Adrenal gland (tissue), 12 donors: ENCODE results near the gene SLC23A1. TPM values are rescaled to one million over a fixed set of nuclear protein-coding genes. Genes with fewer than 3 reads are reported as not detected.

Source experiments
- DNase-seq, 7 donors: peaks; one replicate each; pipeline ENCODE4 v3.0.0-alpha.2; 2019 to 2020
- H3K27ac ChIP-seq, 5 donors: fragments of 200-600 bp; sonication (generic) in 4 of 5; 1 replicate in 3 of 5; 2 replicates in 2 of 5; pipeline versions ENCODE4 v1.5.1 to v1.8.0; 2016 to 2020; ENCODE audit warnings: mild to moderate bottlenecking in 1 of 5
- H3K27me3 ChIP-seq: fragments of 200-600 bp; 2 replicates; pipeline ENCODE4 v1.8.0; 2021
- H3K36me3 ChIP-seq, 2 donors: fragments of 200-600 bp; replicated peaks in 1 of 2; 1 replicate in 1 of 2; 2 replicates in 1 of 2; pipeline versions ENCODE4 v1.5.1 to v1.8.0; 2018 to 2022
- H3K4me1 ChIP-seq, 2 donors: fragments of 200-600 bp; replicated peaks in 1 of 2; 1 replicate in 1 of 2; 2 replicates in 1 of 2; pipeline versions ENCODE4 v1.5.1 to v1.8.0; 2018 to 2021
- H3K4me3 ChIP-seq, 4 donors: fragments of 200-600 bp; sonication (generic) in 3 of 4; one replicate each; pipeline ENCODE4 v1.5.1; 2016 to 2018
- H3K9me3 ChIP-seq, 3 donors: fragments of 200-600 bp; sonication (generic) in 1 of 3; replicated peaks in 1 of 3; 1 replicate in 2 of 3; 2 replicates in 1 of 3; pipeline versions ENCODE4 v1.5.1 to v1.8.0; 2016 to 2021
- CTCF ChIP-seq, 6 experiments: fragments of 450-650 bp in 4 of 6; fragments of 200-600 bp in 2 of 6; sonication (generic) in 1 of 6; IDR thresholded peaks; 1 replicate in 5 of 6; 2 replicates in 1 of 6; pipeline versions ENCODE4 v1.5.1 to v1.8.0; 2016 to 2021; ENCODE audit warnings: antibody characterized with exemption in 6 of 6, mild to moderate bottlenecking in 2 of 6, moderate library complexity in 1 of 6
- POLR2A ChIP-seq, 2 donors: fragments of 450-650 bp; IDR thresholded peaks; one replicate each; pipeline ENCODE4 v1.6.1; 2017; ENCODE audit warnings: antibody characterized with exemption in 2 of 2, mild to moderate bottlenecking in 2 of 2, moderate library complexity in 1 of 2
- WGBS, 4 donors: extraction: QIAGEN DNeasy Blood & Tissue Kit in 2 of 4; methylation state at CpG; one replicate each; pipeline versions ENCODE4 v1.1.5 to v1.1.7; 2013 to 2017; 5-methylcytosine and 5-hydroxymethylcytosine counted together
- intact Hi-C, 2 donors: fragments of 100-400 bp; cut with DNase I; formaldehyde crosslinking; loops; one replicate each; pipeline versions ENCODE4 v1.14.1 to v1.15.0; 2022 to 2023
- polyA plus RNA-seq, 3 donors: library from polyadenylated mRNA; stranded (reverse); fragments of 200-250 nt in 2 of 3; fragments of 350-450 nt in 1 of 3; fragmentation: Illumina TruSeq in 1 of 3; extraction: RNeasy Lipid Tissue Mini Kit (QIAGEN cat#74804) in 1 of 3; gene quantifications; one replicate each; pipeline ENCODE4 v1.2.3, GENCODE V29; 2013 to 2014
- total RNA-seq, 9 donors: library from RNA; depleted of rRNA in 4 of 9; stranded (reverse); fragments of >200 nt in 4 of 9; fragments of 120-200 nt in 1 of 9; fragmentation: NEBNext Ultra II Directional in 1 of 9; extraction: Animal tissue kit (Norgen Biotek cat#: 25700) in 1 of 9; gene quantifications; one replicate each; pipeline versions ENCODE4 v1.1.0 to v1.2.4, GENCODE V29; 2013 to 2023
- donor health status: healthy with polysubstance abuse.
- donor health status: Bipolar disorder and iron deficiency.
- donor health status: DM: yes; HTN: yes; CAD: no.
- donor health status: DM: no; HTN: no; CAD: no.
- donor health status: DM: no; HTN: no; CAD: no.
- donor health status: DM: yes; HTN: yes; CAD: no.

The SLC23A1 gene
- total and polyA plus RNA-seq, 12 donors = 0.06 to 0.46 (median 0.14) TPM; not detected in 8

DNA sequence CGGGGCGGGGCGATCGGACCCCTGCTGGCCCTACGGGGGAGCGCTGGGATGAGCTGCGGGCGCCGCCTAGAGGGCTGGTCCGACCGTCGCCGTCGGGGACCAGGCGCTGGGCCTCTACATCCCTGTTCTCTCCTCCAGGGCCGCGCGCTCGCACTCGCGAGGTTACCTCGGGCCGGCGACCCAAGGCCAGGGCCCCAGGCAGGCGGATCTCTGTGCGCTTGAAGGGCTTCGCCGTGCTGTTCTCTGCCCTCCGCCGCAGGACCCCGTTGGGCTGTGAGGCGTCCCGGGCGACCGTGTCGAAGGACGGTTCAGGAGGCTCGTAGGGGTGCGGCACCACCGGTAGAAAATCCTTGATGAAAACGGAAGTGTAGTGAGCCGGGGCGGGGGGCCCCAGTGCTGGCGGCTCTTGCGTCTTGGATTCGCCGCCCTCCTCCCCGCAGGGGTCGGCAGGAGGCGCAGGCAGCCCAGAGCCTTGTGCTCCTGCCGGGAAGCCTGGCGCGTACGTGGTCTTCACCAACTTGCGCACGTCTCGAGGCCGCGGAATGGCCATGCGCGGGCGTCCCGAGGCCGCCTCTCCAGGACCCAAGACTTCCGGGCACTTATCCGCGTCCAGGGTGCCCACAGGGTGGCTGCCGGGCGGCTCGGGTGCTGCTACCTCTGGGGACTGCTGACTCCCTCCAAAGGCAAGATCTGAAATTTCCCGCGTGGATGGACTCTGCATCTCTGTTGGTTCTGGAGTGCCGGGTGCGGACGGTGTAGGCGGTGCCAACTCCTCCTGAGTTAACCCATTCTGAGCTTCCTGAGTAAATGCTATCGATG is 9.8 kb upstream of the SLC23A1 start:
- peak; percentile 61 to 88 (median 76) for DNase-seq
- peaks cover 30 to 40% of the 10 kb centered on the region in 2 donors for H3K4me1 ChIP-seq
- 5 to 8% (median 6%) methylated on average over 27 to 77 of the region's 77 CpGs; no CpG with 5 or more reads in 1 of the 4 donors for WGBS, 4 donors

DNA sequence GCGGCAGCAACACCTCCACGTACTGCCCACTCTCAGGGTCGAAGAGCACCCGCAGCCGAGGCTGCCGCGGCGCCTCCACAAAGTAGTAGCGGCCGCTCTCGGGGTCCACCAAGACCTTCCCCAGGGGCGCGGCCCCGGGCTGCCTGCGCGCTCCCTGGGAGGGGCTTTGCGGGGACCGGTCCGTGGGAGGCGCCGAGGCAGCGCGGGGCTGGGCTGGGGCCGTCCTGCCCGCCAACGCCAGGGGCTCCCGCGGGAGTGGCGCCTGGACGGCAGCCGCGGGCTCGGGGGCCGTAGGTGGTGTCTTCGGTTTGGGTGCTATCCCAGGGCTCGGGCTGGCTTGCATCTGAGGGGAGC is 9.2 kb upstream of the SLC23A1 start:
- Histone ChIP-seq H3K9me3 (no peaks in the 10 kb centered on the region), H3K27ac (no peak overlapping the region), H3K36me3 (no peaks in the 10 kb centered on the region), H3K27me3 (no peaks in the 10 kb centered on the region), H3K4me1 (peaks cover 30 to 40% of the 10 kb centered on the region in 2 donors), H3K4me3 (peak overlapping the region in 1 of 4 donors; percentile 69)
- TF ChIP-seq CTCF (IDR thresholded peaks at IDR 0.05) = no peak
- no peak for TF ChIP-seq POLR2A (IDR thresholded peaks at IDR 0.05)
- no peak for DNase-seq
- intact Hi-C loops = loop anchor here in 1 of 2 donors (5.0 kb wide), 1 partner anchor 45 kb away; no protein-coding TSS in a partner anchor
- 27 to 35% (median 29%) methylated on average over 4 to 36 of the region's 36 CpGs for WGBS, 4 donors

More for the DNA sequence above, 9.8 kb upstream of the SLC23A1 start:
- intact Hi-C loops = loop anchor here in 1 of 2 donors (5.0 kb wide), 1 partner anchor 46 kb away; no protein-coding TSS in a partner anchor
- H3K4me3 ChIP-seq = peak overlapping the region in 3 of 4 donors; percentile 22 to 69 (median 42)
- peak in 5 of 6 experiments; percentile 38 to 59 (median 44) for TF ChIP-seq CTCF (IDR thresholded peaks at IDR 0.05)
- TF ChIP-seq POLR2A (IDR thresholded peaks at IDR 0.05) = no peak
- no peaks in the 10 kb centered on the region for H3K27me3 ChIP-seq
- no peaks in the 10 kb centered on the region for H3K36me3 ChIP-seq
- peak overlapping the region in 3 of 5 donors; percentile 11 to 26 (median 21) for H3K27ac ChIP-seq
- no peaks in the 10 kb centered on the region for H3K9me3 ChIP-seq

DNA sequence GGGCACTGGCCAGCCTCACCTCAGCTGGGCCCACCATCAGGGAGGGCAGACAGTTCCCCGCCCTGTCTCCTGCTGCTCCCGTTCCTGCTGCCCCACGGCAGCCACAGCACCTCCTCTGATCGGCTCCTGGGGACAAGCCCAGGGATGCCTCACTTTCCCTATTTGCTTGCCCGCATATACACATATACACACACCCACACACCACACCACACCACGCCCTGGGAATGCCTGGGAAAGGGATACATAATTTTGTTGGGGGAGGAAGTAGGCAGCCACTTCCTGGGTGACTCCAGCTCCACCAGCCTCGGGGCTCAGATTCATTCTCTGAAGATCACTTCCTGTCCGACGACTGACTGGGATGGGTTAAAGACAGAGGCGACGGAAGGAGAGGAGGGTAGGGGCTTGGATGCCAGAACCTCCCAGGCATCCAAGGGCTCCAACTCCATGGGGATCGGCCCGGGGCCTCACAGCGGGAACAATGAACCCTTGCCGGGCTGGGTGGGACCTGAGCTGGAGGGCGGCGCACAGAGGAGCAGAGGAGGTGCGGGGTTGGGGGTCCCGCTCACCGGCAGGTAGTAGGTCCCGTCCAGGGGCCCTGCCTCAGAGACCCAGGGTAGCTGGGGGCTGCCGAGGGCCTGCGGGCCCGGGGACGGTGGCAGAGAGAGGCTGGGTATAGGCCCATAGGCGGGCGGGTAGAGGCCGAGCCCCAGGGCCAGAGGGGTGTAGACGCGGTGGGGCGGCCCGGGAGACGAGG is 8.7 kb upstream of the SLC23A1 start:
- Histone ChIP-seq H3K27ac (peak overlapping the region in 1 of 5 donors; percentile 57), H3K27me3 (no peaks in the 10 kb centered on the region), H3K4me3 (peak overlapping the region in 1 of 4 donors; percentile 69), H3K4me1 (peaks cover 30 to 40% of the 10 kb centered on the region in 2 donors), H3K36me3 (no peaks in the 10 kb centered on the region), H3K9me3 (no peaks in the 10 kb centered on the region)
- intact Hi-C loops = loop anchor here in 1 of 2 donors (5.0 kb wide), 1 partner anchor 44 kb away; no protein-coding TSS in a partner anchor
- TF ChIP-seq POLR2A (IDR thresholded peaks at IDR 0.05) (no peak), CTCF (IDR thresholded peaks at IDR 0.05) (no peak)
- WGBS, 4 donors = 62 to 81% (median 70%) methylated on average over 26 to 33 of the region's 33 CpGs
- DNase-seq = no peak
